H1 (cell line): ENCODE measurements around the gene MRPL40. TPM values are rescaled to one million over a fixed set of nuclear protein-coding genes. Genes with fewer than 3 reads are reported as not detected.

Experiments
- CTCF ChIA-PET: fragments of 300-600 bp; sonication (Branson Sonifier 250); formaldehyde crosslinking; loops from one replicate; lab custom pipeline; 2021; ENCODE audit not compliant: partially characterized antibody; lab: Charles Lee
- POLR2A ChIA-PET: fragments of 300-600 bp; sonication (Branson Sonifier 250); formaldehyde crosslinking; loops from one replicate; lab custom pipeline; 2021; ENCODE audit warnings: inconsistent platforms; ENCODE audit not compliant: partially characterized antibody; lab: Charles Lee
- DNase-seq, 2 experiments: peaks; one replicate each; pipeline versions ENCODE4 v3.0.0 to v3.0.0-alpha.2; 2010 to 2022; ENCODE audit warnings: low spot score in 2 of 2, low read depth in 1 of 2, mixed read lengths in 1 of 2
- FAIRE-seq: peaks from 2 replicates; lab custom pipeline; 2011; peaks lifted over from hg19 to GRCh38; lab: Jason Lieb, UNC
- H2AFZ ChIP-seq: 2 replicates; pipeline ENCODE4 v1.8.1; 2012; ENCODE audit warnings: low read length, inconsistent platforms
- H2AK5ac ChIP-seq: 2 replicates; pipeline ENCODE4 v1.6.1; 2013; ENCODE audit warnings: low read depth, low read length
- H2BK120ac ChIP-seq: replicated peaks from 2 replicates; pipeline ENCODE3; 2013; ENCODE audit warnings: low read depth, low read length, inconsistent platforms
- H2BK12ac ChIP-seq: 2 replicates; pipeline ENCODE4 v1.6.1; 2013; ENCODE audit warnings: low read depth, low read length
- H2BK15ac ChIP-seq: 2 replicates; pipeline ENCODE4 v1.6.1; 2013; ENCODE audit warnings: low read length
- H2BK20ac ChIP-seq: 2 replicates; pipeline ENCODE4 v1.6.1; 2013; ENCODE audit warnings: low read length
- H2BK5ac ChIP-seq: 2 replicates; pipeline ENCODE4 v1.6.1; 2013; ENCODE audit warnings: low read depth, low read length
- H3K14ac ChIP-seq: 2 replicates; pipeline ENCODE4 v1.6.1; 2013; ENCODE audit warnings: inconsistent platforms; ENCODE audit not compliant: insufficient read length
- H3K18ac ChIP-seq: 2 replicates; pipeline ENCODE4 v1.6.1; 2013; ENCODE audit warnings: low read length; ENCODE audit errors: extremely low read depth
- H3K23ac ChIP-seq: 2 replicates; pipeline ENCODE4 v1.6.1; 2013; ENCODE audit warnings: inconsistent platforms; ENCODE audit not compliant: insufficient read length
- H3K23me2 ChIP-seq: 2 replicates; pipeline ENCODE4 v1.6.1; 2013; ENCODE audit warnings: low read depth, low read length
- H3K27ac ChIP-seq: 2 replicates; pipeline ENCODE4 v1.6.1; 2011; ENCODE audit warnings: low read depth, low read length, inconsistent platforms
- H3K27me3 ChIP-seq, 4 experiments: replicated peaks in 1 of 4; 1 replicate in 1 of 4; 2 replicates in 3 of 4; pipeline versions ENCODE4 v1.6.1 to v1.8.1; 2011 to 2013; ENCODE audit warnings: low read length in 3 of 4, mild to moderate bottlenecking in 3 of 4, inconsistent platforms in 2 of 4, mixed read lengths in 2 of 4, moderate library complexity in 1 of 4; ENCODE audit not compliant: control insufficient read depth in 3 of 4, insufficient read depth in 3 of 4; ENCODE audit errors: extremely low read depth in 1 of 4
- H3K36me3 ChIP-seq, 4 experiments: 2 replicates each; pipeline versions ENCODE4 v1.6.1 to v1.8.1; 2011 to 2013; ENCODE audit warnings: mild to moderate bottlenecking in 4 of 4, low read length in 3 of 4, moderate library complexity in 2 of 4, control low read depth in 1 of 4, inconsistent platforms in 1 of 4; ENCODE audit not compliant: insufficient read depth in 4 of 4, control insufficient read depth in 2 of 4
- H3K4ac ChIP-seq: replicated peaks from 2 replicates; pipeline ENCODE3; 2013; ENCODE audit warnings: low read length, low read depth, mixed read lengths, inconsistent platforms; ENCODE audit not compliant: insufficient read length
- H3K4me1 ChIP-seq, 4 experiments: replicated peaks in 1 of 4; 1 replicate in 1 of 4; 2 replicates in 3 of 4; pipeline versions ENCODE4 v1.6.1 to v1.8.1; 2011 to 2013; ENCODE audit warnings: low read length in 3 of 4, inconsistent platforms in 2 of 4, mixed read lengths in 1 of 4; ENCODE audit not compliant: insufficient read depth in 4 of 4, control insufficient read depth in 3 of 4
- H3K4me2 ChIP-seq, 2 experiments: 2 replicates each; pipeline versions ENCODE4 v1.6.1 to v1.8.1; 2011 to 2013; ENCODE audit warnings: low read depth in 2 of 2, low read length in 2 of 2, control low read depth in 1 of 2, inconsistent platforms in 1 of 2, mild to moderate bottlenecking in 1 of 2; ENCODE audit not compliant: insufficient read depth in 1 of 2
- H3K4me3 ChIP-seq, 4 experiments: fragments of 200-600, 300-600 bp in 1 of 4; sonication (generic), shearing (Covaris generic), sonication (Bioruptor Twin) in 1 of 4; 2 replicates each; pipeline versions ENCODE4 v1.5.1 to v1.8.1; 2011 to 2016; ENCODE audit warnings: low read length in 4 of 4, low read depth in 3 of 4, control low read depth in 2 of 4, inconsistent platforms in 2 of 4, mild to moderate bottlenecking in 2 of 4, mixed read lengths in 1 of 4, moderate library complexity in 1 of 4; ENCODE audit not compliant: insufficient read depth in 2 of 4; ENCODE audit errors: extremely low read depth in 1 of 4
- H3K56ac ChIP-seq: replicated peaks from 2 replicates; pipeline ENCODE3; 2013; ENCODE audit warnings: low read depth, mild to moderate bottlenecking, mixed read lengths, low read length, inconsistent platforms; ENCODE audit not compliant: insufficient read length
- H3K79me1 ChIP-seq: 2 replicates; pipeline ENCODE4 v1.6.1; 2013; ENCODE audit warnings: low read depth, low read length, control low read depth
- H3K79me2 ChIP-seq, 2 experiments: 2 replicates each; pipeline versions ENCODE4 v1.6.1 to v1.8.1; 2012 to 2013; ENCODE audit warnings: low read length in 2 of 2, mild to moderate bottlenecking in 2 of 2, inconsistent platforms in 1 of 2; ENCODE audit not compliant: insufficient read depth in 2 of 2, control insufficient read depth in 1 of 2
- H3K9ac ChIP-seq, 4 experiments: replicated peaks in 1 of 4; 1 replicate in 1 of 4; 2 replicates in 3 of 4; pipeline versions ENCODE4 v1.6.1 to v1.8.1; 2011 to 2013; ENCODE audit warnings: low read depth in 3 of 4, low read length in 3 of 4, control low read depth in 2 of 4, mild to moderate bottlenecking in 2 of 4, moderate library complexity in 2 of 4, inconsistent platforms in 1 of 4; ENCODE audit errors: extremely low read depth in 1 of 4
- H3K9me3 ChIP-seq, 2 experiments: 2 replicates each; pipeline versions ENCODE4 v1.6.1 to v1.8.1; 2012 to 2013; ENCODE audit warnings: mild to moderate bottlenecking in 2 of 2, moderate library complexity in 2 of 2, control low read depth in 1 of 2, inconsistent platforms in 1 of 2, low read depth in 1 of 2, low read length in 1 of 2, mixed read lengths in 1 of 2; ENCODE audit not compliant: insufficient read depth in 2 of 2
- H4K20me1 ChIP-seq, 2 experiments: replicated peaks in 1 of 2; 2 replicates each; pipeline versions ENCODE3 to v1.8.1; 2011 to 2013; ENCODE audit warnings: inconsistent platforms in 2 of 2, low read length in 2 of 2, mild to moderate bottlenecking in 1 of 2; ENCODE audit not compliant: insufficient read depth in 2 of 2, control insufficient read depth in 1 of 2
- H4K5ac ChIP-seq: 2 replicates; pipeline ENCODE4 v1.6.1; 2013; ENCODE audit warnings: low read length, low read depth, mixed read lengths, inconsistent platforms; ENCODE audit not compliant: insufficient read length
- H4K8ac ChIP-seq: 2 replicates; pipeline ENCODE4 v1.8.0; 2013; ENCODE audit warnings: mild to moderate bottlenecking, moderate library complexity, low read length, inconsistent platforms; ENCODE audit not compliant: insufficient read depth; ENCODE audit errors: extremely low read depth
- H4K91ac ChIP-seq: replicated peaks from 2 replicates; pipeline ENCODE3; 2013; ENCODE audit warnings: low read length, mixed read lengths, inconsistent platforms; ENCODE audit not compliant: insufficient read length
- GABPA ChIP-seq: IDR thresholded peaks from 2 replicates; pipeline ENCODE4 v1.6.1; 2011; ENCODE audit warnings: mild to moderate bottlenecking, low read length, moderate library complexity, borderline replicate concordance; ENCODE audit not compliant: insufficient read depth
- POU5F1 ChIP-seq: IDR thresholded peaks from 2 replicates; pipeline ENCODE4 v1.6.1; 2011; ENCODE audit warnings: low read depth, mild to moderate bottlenecking, low read length, moderate library complexity
- RFX5 ChIP-seq: IDR thresholded peaks from 2 replicates; pipeline ENCODE4 v1.6.1; 2011; ENCODE audit warnings: low read depth, low read length, improper control_type of control experiment, borderline replicate concordance
- SAP30 ChIP-seq: fragments of 300-600 bp; sonication (generic); IDR thresholded peaks from 2 replicates; pipeline ENCODE4 v1.7.1; 2012; ENCODE audit warnings: low read length, moderate library complexity, mild to moderate bottlenecking, inconsistent platforms; ENCODE audit not compliant: insufficient read depth, insufficient replicate concordance
- TAF1 ChIP-seq: IDR thresholded peaks from 2 replicates; pipeline ENCODE4 v1.6.1; 2011; ENCODE audit warnings: mild to moderate bottlenecking, low read depth, low read length
- WGBS, 2 experiments: shearing (Covaris generic) in 1 of 2; methylation state at CpG; one replicate each; pipeline versions ENCODE4 v1.1.6 to v1.1.7; 2013 to 2015; ENCODE audit warnings: low lambda C conversion rate in 2 of 2, mixed read lengths in 2 of 2, inconsistent platforms in 1 of 2, low coverage in 1 of 2, missing lambda C conversion rate in 1 of 2; ENCODE audit not compliant: insufficient replicate concordance in 2 of 2, insufficient coverage in 1 of 2, insufficient read length in 1 of 2; ENCODE audit errors: extremely low coverage in 1 of 2, missing lambda C conversion rate in 1 of 2; 5-methylcytosine and 5-hydroxymethylcytosine counted together
- polyA plus RNA-seq, 7 experiments: library from polyadenylated mRNA; depleted of rRNA in 3 of 7; stranded (reverse) in 5 of 7; unstranded in 2 of 7; fragments of >200 nt in 5 of 7; fragments of 200-250 nt in 2 of 7; gene quantifications; 1 replicate in 5 of 7; 2 replicates in 1 of 7; 4 replicates in 1 of 7; pipeline versions ENCODE4 v1.2.1 to v1.2.3, GENCODE V29; 2011 to 2013; ENCODE audit warnings: missing spikeins in 2 of 7, mixed read lengths in 2 of 7
- total RNA-seq: library from RNA; stranded (reverse); fragmentation: NEBNext Ultra II Directional; extraction: Animal tissue kit (Norgen Biotek cat#: 25700); gene quantifications from 2 replicates; pipeline ENCODE4 v1.2.1, GENCODE V29; 2021

The MRPL40 gene
- total and polyA plus RNA-seq, 2 of the 8 experiments (the other 6 are each of a cell fraction or from before 2014, with no cell fraction given): 12.4 to 14.5 TPM

DNA sequence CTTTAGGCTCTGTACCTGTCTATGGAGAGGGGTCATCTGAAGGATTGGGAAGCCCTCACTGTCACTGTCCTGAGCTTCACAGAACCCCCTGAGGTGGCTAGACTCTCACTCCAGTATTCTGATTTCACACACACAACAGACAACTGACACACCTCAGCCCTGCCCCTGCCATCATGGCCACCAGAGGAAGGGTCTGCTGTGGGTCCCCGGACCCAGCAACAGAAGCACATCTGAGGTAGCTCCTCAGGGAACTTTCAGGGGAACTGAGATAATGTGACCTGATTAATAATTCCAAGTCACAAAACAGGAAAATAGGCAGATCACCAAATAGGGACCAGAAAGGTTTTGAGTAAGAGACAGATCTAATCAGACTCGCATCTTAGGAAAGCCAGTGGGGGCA is 22.7 kb downstream of the MRPL40 start:
- no peak overlapping the region for H4K5ac ChIP-seq
- no peaks in the 10 kb centered on the region for H3K79me2 ChIP-seq
- no peak overlapping the region for H2BK15ac ChIP-seq
- H3K18ac ChIP-seq: no peak overlapping the region
- TF ChIP-seq POU5F1 (no peak), TAF1 (no peak), SAP30 (no peak), RFX5 (no peak), GABPA (no peak)
- H3K27me3 ChIP-seq: no peaks in the 10 kb centered on the region
- no peak overlapping the region for H3K56ac ChIP-seq
- H2AK5ac ChIP-seq: no peak overlapping the region
- FAIRE-seq (no peak), DNase-seq (no peak)
- H3K9ac ChIP-seq: no peak overlapping the region
- no peak overlapping the region for H2BK20ac ChIP-seq
- H3K4me1 ChIP-seq: no peaks in the 10 kb centered on the region
- no peaks in the 10 kb centered on the region for H3K23me2 ChIP-seq
- POLR2A ChIA-PET: interaction anchor here (3.4 kb wide), 1 partner anchor 11 kb away, joined by 12 read pairs; no protein-coding TSS in a partner anchor
- no peak overlapping the region for H4K91ac ChIP-seq
- H4K20me1 ChIP-seq: peaks cover 0 to 10% of the 10 kb centered on the region in 2 experiments
- no peak overlapping the region for H2BK5ac ChIP-seq
- no peak overlapping the region for H2BK120ac ChIP-seq
- no peak overlapping the region for H3K4me2 ChIP-seq
- no peak overlapping the region for H2BK12ac ChIP-seq
- no peaks in the 10 kb centered on the region; the same call in 1 of the 2 replicates for H3K79me1 ChIP-seq
- H3K36me3 ChIP-seq: peaks cover 9 to 69% (median 43%) of the 10 kb centered on the region in 4 experiments
- no peak overlapping the region for H4K8ac ChIP-seq
- 88% methylated on average over 2 of the region's 2 CpGs; no CpG with 5 or more reads in 1 of the 2 experiments for WGBS, 2 experiments
- no peak overlapping the region for H3K4me3 ChIP-seq
- H3K27ac ChIP-seq: no peak overlapping the region
- H2AFZ ChIP-seq: no peak overlapping the region
- H3K4ac ChIP-seq: no peak overlapping the region
- no peaks in the 10 kb centered on the region for H3K9me3 ChIP-seq
- CTCF ChIA-PET: interaction anchor here (0.7 to 4.7 kb wide), 5 partner anchors 11 to 177 kb away, joined by 3 to 19 read pairs (median 4); no protein-coding TSS in a partner anchor
- no peak overlapping the region for H3K14ac ChIP-seq
- H3K23ac ChIP-seq: no peak overlapping the region
